Stimulated activated naive B cell treated with anti-CD40 and anti-IgM and Interleukin-4, amounts not matched to agents 10 μg/mL and 1 μg/mL and 100 μg/mL, for 72 hours (primary cell): ENCODE measurements around the gene TERF2IP.

Experiments used
- ATAC-seq, 2 donors: fragments of 150-1000 bp; cut with Tn5 transposase; replicated peaks; 2 replicates each; pipeline ENCODE4 v1.10.0; 2021; ENCODE audit warnings: moderate library complexity in 1 of 2
- DNase-seq: peaks from one replicate; pipeline ENCODE4 v3.0.0; 2021
- H3K27ac Mint-ChIP-seq: one replicate; pipeline ENCODE4 v1.8.0; 2022; ENCODE audit warnings: mild to moderate bottlenecking, mixed read lengths
- H3K27me3 Mint-ChIP-seq, 2 donors: one replicate each; pipeline ENCODE4 v1.8.0; 2022; ENCODE audit warnings: mixed read lengths in 2 of 2
- H3K36me3 Mint-ChIP-seq, 2 donors: one replicate each; pipeline ENCODE4 v1.8.0; 2022; ENCODE audit warnings: mixed read lengths in 2 of 2, mild to moderate bottlenecking in 1 of 2
- H3K4me1 Mint-ChIP-seq, 2 donors: one replicate each; pipeline ENCODE4 v1.8.0; 2022; ENCODE audit warnings: mixed read lengths in 2 of 2, mild to moderate bottlenecking in 1 of 2
- H3K4me3 Mint-ChIP-seq, 2 donors: one replicate each; pipeline ENCODE4 v1.8.0; 2022; ENCODE audit warnings: mild to moderate bottlenecking in 2 of 2, mixed read lengths in 2 of 2, moderate library complexity in 1 of 2
- H3K9me3 Mint-ChIP-seq, 2 donors: one replicate each; pipeline ENCODE4 v1.8.0; 2022; ENCODE audit warnings: mixed read lengths in 2 of 2, mild to moderate bottlenecking in 1 of 2

Gene TERF2IP

DNA sequence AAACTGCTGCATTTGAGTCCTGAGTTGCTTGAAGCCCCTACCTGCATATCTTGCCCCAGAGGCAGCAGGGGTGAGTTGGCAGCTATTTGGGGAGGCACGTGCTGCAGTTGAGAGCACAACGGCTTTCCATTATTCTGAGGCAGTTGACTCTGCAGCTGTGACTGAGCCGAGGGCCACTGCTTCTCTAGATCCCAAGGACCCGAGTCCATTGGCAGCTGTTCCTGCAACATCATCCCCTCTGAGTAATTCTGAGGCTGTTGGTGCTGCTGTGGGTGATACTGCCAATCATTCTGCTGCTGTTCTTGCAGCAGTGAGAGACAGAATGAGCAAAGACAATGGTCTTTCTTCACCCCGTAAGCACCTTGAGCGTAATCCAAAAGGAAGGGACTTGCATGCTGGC, 12.7 kb downstream of the TERF2IP start:
- Mint-ChIP-seq H3K4me1 (peaks cover 0 to 8% of the 10 kb centered on the region in 2 donors), H3K27ac (no peak overlapping the region), H3K36me3 (peaks cover 26 to 27% of the 10 kb centered on the region in 2 donors), H3K27me3 (no peaks in the 10 kb centered on the region), H3K9me3 (no peaks in the 10 kb centered on the region), H3K4me3 (no peak overlapping the region)
- ATAC-seq (no peak), DNase-seq (no peak)

DNA sequence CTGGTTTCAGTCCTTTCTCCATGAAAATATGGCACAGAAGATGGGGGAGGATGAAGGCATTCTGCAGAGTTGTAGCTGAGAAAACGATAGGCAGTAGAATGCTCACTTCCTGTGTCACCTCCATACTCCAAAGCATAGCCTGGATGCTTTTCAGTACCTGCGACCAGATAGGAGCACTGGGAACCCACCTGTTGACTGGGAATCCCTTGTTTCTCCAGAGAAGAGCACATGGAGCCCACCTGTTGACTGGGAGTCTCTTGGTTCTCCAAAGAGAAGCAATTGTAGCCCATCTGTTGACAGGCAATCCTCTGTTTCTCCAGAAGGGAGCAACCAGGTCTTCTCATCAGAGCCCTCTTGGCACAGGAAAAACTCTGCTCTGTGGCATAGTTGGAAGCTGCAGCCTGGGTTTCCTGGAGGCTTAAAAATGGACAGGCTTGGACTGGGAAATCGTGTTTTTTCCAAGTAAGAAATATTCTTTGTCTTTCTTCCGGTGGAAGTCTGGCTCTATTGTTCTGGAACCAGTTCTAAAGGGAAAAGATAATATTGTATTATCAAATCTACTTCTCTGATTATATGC, 13.2 kb downstream of the TERF2IP start:
- peaks cover 25 to 26% of the 10 kb centered on the region in 2 donors for H3K36me3 Mint-ChIP-seq
- H3K27ac Mint-ChIP-seq, result no peak overlapping the region
- H3K27me3 Mint-ChIP-seq, result no peaks in the 10 kb centered on the region
- H3K4me3 Mint-ChIP-seq, result no peak overlapping the region
- H3K4me1 Mint-ChIP-seq, result peaks cover 0 to 8% of the 10 kb centered on the region in 2 donors
- peaks cover 0 to under 1% of the 10 kb centered on the region in 2 donors for H3K9me3 Mint-ChIP-seq
- DNase-seq (no peak), ATAC-seq (no peak)

DNA sequence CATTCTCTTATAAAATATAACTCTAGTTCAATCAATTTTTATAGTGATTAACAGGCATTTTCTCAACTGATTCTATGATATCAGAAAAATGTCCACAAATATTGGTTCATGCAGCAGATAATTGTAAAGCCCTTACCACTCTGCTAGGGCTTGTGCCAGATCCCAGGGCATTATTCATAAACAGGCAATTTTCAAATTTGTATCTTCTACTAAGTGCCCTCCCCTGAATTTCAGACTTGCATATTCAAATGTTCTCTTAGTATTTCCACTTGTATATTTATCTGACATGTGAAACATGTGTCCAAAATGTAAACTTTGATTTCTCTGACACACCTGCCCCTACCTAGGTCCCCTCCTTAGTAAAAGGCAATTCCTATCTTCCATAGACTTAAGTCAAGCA, 19.9 kb downstream of the TERF2IP start:
- Mint-ChIP-seq H3K9me3 (peaks cover 0 to 2% of the 10 kb centered on the region in 2 donors), H3K36me3 (peaks cover 2 to 8% of the 10 kb centered on the region in 2 donors), H3K4me3 (no peak overlapping the region), H3K27me3 (no peaks in the 10 kb centered on the region), H3K27ac (no peak overlapping the region), H3K4me1 (no peaks in the 10 kb centered on the region)
- ATAC-seq (no peak), DNase-seq (no peak)

DNA sequence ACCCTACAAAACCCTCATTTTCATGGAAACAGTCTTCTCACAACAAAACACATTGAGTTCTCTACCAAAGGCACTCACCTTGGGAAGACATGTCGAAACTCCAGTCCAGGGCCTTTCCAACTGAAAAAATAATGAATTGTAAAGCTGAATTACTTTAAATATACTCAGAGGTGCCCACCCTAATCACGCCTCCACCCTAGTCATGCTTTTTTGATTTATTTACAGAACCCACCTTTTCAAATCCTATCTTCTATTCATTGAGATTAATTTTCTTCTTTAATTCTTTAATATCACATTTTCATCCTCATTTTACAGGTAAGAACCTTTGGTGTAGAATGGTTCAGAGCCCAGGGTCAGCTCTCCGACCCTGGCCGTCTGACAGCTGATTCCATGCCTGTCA, 29.3 kb downstream of the TERF2IP start, which contains the start of gene CPHXL2:
Gene CPHXL2, minus strand, starts transcription at position 101 of the 400 bp plus-strand sequence. Its CDS starts 10 bp downstream, at position 91.
- DNase-seq, result no peak
- H3K4me3 Mint-ChIP-seq, result no peak within 1 kb of the TSS
- H3K27ac Mint-ChIP-seq, result no peak within 1 kb of the TSS
- peaks cover 0 to under 1% of the 10 kb centered on the region in 2 donors for H3K36me3 Mint-ChIP-seq
- ATAC-seq, result no peak
- no peaks in the 10 kb centered on the region for H3K27me3 Mint-ChIP-seq
- no peaks in the 10 kb centered on the region for H3K4me1 Mint-ChIP-seq
- H3K9me3 Mint-ChIP-seq, result no peaks in the 10 kb centered on the region

DNA sequence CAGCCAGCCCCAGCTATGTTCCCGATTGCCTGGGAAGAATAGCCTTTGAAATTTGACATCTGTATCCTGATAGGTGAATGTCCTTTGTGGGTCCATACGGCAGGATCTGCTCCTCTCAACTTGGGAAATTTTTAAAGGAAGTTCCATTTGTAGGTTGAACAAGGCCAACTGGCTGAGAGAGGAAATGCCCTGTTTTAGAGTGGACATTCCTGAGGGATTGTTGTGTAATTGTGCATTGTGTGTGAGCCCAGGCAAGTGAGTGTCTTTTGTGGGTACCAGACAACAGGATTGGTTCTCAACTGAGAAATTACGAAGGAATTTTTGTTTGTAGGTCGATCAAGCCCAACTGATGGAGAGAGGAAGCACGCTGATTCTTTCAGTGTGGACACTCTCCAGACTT, 31.8 kb downstream of the TERF2IP start:
- peaks cover 0 to 11% of the 10 kb centered on the region in 2 donors for H3K27me3 Mint-ChIP-seq
- ATAC-seq (no peak), DNase-seq (no peak)
- peaks cover 3 to 12% of the 10 kb centered on the region in 2 donors for H3K36me3 Mint-ChIP-seq
- no peaks in the 10 kb centered on the region for H3K4me1 Mint-ChIP-seq
- peaks cover 3 to 4% of the 10 kb centered on the region in 2 donors for H3K9me3 Mint-ChIP-seq
- no peak overlapping the region for H3K4me3 Mint-ChIP-seq
- no peak overlapping the region for H3K27ac Mint-ChIP-seq

DNA sequence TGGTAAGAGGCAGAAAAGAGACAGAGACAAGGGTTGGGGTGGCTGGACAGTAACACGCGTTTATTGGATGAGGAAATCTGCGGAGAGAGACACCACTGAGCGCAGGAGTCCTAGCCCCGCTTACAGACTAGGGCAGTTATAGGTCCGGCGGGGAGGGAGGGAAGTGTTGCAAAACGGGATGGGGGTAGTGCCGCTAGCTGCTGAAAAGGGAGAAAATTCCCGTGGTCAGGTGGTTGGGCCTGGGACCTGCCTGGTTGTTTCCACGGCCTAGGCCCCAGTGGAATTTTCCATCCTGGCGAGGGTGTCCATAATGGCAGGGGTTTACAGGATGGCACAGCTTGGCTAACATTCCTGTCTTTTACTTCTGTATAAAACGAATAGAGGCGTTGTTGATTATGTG, 34.7 kb downstream of the TERF2IP start:
- no peak for ATAC-seq

DNA sequence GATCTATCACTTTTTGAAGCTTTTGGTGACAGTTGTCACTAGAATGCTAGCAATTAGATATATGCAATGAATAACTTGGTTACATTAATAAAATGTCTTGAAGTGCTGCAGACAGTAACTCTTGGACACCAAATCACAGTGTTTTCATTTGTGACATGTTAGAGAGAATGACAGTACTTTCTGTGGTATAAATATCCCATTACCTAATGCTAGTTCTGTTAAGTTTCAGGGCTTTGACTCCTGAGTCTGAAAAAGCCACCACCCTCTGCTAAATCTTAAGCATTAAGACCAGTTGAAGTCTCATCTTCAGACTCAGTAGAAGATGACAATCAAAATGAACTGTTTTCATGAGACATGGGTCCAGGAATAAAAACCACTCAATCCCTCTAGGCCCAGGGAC, 39.8 kb downstream of the TERF2IP start:
- Mint-ChIP-seq H3K4me1 (no peaks in the 10 kb centered on the region), H3K9me3 (peaks cover 5 to 7% of the 10 kb centered on the region in 2 donors), H3K27ac (no peak overlapping the region), H3K36me3 (peaks cover 0 to 17% of the 10 kb centered on the region in 2 donors), H3K27me3 (peaks cover 0 to 15% of the 10 kb centered on the region in 2 donors), H3K4me3 (no peak overlapping the region)
- ATAC-seq (no peak), DNase-seq (no peak)

More for the DNA sequence above, 34.7 kb downstream of the TERF2IP start:
- Mint-ChIP-seq H3K4me3 (no peak overlapping the region), H3K27ac (no peak overlapping the region), H3K27me3 (peaks cover 0 to 15% of the 10 kb centered on the region in 2 donors), H3K36me3 (peaks cover 3 to 14% of the 10 kb centered on the region in 2 donors), H3K4me1 (no peaks in the 10 kb centered on the region), H3K9me3 (peaks cover 5 to 6% of the 10 kb centered on the region in 2 donors)
- no peak for DNase-seq

DNA sequence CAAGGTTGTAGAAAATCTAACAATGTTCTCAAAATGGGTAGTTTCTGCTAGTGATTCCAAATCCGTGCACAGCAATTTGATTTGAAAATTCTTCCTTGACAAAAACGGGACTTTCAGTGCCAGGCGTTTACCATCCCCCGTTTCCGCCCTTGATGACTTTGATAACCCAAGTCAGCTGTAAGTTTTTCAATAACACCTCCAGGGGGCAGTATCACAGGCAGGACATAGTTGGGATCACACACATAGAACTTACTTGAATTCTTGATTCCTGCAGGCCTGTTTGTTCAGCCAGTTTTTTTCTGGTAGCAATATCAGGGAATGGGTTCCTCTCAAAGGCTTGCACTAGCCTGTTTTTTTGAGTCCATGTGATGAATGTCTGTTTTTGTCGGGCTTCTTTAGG, 48.1 kb downstream of the TERF2IP start:
- H3K36me3 Mint-ChIP-seq, result no peaks in the 10 kb centered on the region
- DNase-seq, result no peak
- H3K4me1 Mint-ChIP-seq, result no peaks in the 10 kb centered on the region
- ATAC-seq, result no peak
- no peaks in the 10 kb centered on the region for H3K27me3 Mint-ChIP-seq
- H3K9me3 Mint-ChIP-seq, result no peaks in the 10 kb centered on the region
- H3K27ac Mint-ChIP-seq, result no peak overlapping the region
- no peak overlapping the region for H3K4me3 Mint-ChIP-seq

DNA sequence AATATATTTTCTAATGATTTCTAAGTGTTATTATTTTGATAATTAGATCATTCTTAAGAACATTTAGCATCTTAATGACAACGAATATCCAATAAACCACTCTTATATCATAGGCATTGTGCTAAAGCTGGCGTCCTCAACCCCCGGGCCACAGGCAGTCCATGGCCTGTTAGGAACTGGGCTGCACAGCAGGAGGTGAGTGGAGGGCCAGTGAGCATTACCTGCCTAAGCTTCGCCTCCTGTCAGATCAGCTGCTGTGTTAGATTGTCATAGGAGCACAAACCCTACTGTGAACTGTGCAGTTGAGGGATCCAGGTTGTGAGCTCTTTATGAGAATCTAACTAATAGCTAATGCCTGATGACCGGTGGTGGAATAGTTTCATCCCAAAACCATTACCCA, 50.0 kb downstream of the TERF2IP start:
- Mint-ChIP-seq H3K36me3 (no peaks in the 10 kb centered on the region), H3K27ac (no peak overlapping the region), H3K4me3 (no peak overlapping the region), H3K27me3 (no peaks in the 10 kb centered on the region), H3K4me1 (no peaks in the 10 kb centered on the region), H3K9me3 (no peaks in the 10 kb centered on the region)
- ATAC-seq (no peak), DNase-seq (no peak)

DNA sequence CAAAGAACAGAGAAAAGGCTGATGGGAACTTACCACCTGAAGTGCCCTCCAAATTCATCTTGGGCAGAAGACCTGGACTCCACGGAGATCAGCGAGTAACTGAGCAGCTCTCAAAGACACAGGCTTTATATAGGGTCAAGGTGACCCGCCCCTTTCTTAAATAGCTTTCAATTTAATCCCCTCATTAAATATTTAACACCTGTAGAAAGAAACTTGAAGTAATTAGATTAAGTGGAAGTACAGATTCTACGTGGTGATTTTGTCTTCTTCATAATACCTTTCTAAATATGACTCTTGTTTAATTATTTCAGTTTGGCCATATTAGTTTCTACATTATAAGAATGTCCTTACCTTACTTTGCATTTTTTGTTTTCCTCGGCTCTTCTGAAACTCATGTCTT, 53.8 kb downstream of the TERF2IP start, which contains the start of gene DUXB:
Gene DUXB, minus strand, starts transcription at position 101 of the 400 bp plus-strand sequence. Its CDS starts 43 bp downstream, at position 58.
- Mint-ChIP-seq H3K27me3 (peaks cover 0 to 9% of the 10 kb centered on the region in 2 donors), H3K27ac (no peak within 1 kb of the TSS), H3K9me3 (no peaks in the 10 kb centered on the region), H3K4me1 (no peaks in the 10 kb centered on the region), H3K36me3 (peaks cover 0 to 1% of the 10 kb centered on the region in 2 donors), H3K4me3 (no peak within 1 kb of the TSS)
- ATAC-seq (no peak), DNase-seq (no peak)

DNA sequence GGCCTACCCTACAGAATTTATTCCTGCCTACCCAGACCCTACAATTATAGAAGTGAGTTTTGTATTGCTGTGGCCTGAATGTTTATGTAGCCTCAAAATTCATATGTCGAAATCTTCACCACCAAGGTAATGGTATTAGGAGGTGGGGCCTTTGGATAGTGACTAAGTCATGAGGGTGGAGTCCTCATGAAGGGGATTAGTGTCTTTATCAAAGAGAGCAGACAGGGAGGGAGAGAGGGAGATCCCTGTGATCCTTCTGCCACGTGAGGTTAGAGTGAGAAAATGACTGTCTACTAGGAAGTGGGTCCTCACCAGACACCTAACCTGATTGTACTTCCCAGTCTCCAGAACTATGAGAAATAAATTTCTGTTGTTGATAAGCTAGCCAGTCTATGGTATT, 54.7 kb downstream of the TERF2IP start:
- Mint-ChIP-seq H3K27me3 (peaks cover 0 to 9% of the 10 kb centered on the region in 2 donors), H3K4me3 (no peak overlapping the region), H3K4me1 (no peaks in the 10 kb centered on the region), H3K9me3 (no peaks in the 10 kb centered on the region), H3K27ac (no peak overlapping the region), H3K36me3 (peaks cover 0 to 1% of the 10 kb centered on the region in 2 donors)
- DNase-seq, result no peak
- no peak for ATAC-seq

DNA sequence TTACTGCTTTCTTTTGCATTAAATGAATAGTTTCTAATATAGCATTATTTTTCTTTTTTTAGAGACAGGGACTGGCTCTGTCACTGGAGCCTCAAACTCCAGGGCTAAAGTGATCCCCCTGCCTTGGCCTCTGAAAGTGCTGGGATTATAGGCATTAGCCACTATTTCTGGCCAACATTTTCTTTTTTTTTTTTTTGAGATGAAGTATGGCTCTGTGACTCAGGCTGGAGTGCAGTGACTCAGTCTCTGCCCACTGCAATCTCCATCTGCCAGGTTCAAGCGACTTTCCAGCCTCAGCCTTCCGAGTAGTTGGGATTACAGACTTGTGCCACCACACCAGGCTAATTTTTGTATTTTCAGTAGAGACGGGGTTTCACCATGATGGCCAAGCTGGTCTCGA, 55.7 kb downstream of the TERF2IP start:
- H3K27me3 Mint-ChIP-seq, result peaks cover under 1 to 9% of the 10 kb centered on the region in 2 donors
- H3K4me1 Mint-ChIP-seq, result no peaks in the 10 kb centered on the region
- peaks cover 0 to under 1% of the 10 kb centered on the region in 2 donors for H3K9me3 Mint-ChIP-seq
- peaks cover 0 to 1% of the 10 kb centered on the region in 2 donors for H3K36me3 Mint-ChIP-seq
- H3K27ac Mint-ChIP-seq, result no peak overlapping the region
- DNase-seq (no peak), ATAC-seq (no peak)
- H3K4me3 Mint-ChIP-seq, result no peak overlapping the region
